Kidney (tissue), 14 donors: ENCODE measurements around the gene PCNA. TPM values are rescaled to one million over a fixed set of nuclear protein-coding genes. Genes with fewer than 3 reads are reported as not detected.

Source experiments
- DNase-seq, 5 donors: peaks; one replicate each; pipeline ENCODE4 v3.0.0-alpha.2; 2013 to 2020
- FAIRE-seq: peaks from 2 replicates; lab custom pipeline; 2012; peaks lifted over from hg19 to GRCh38; lab: Jason Lieb, UNC
- H3K27ac ChIP-seq, 2 donors: one replicate each; pipeline ENCODE4 v1.7.0; 2013; ENCODE audit warnings: low read depth in 2 of 2, low read length in 2 of 2, inconsistent platforms in 1 of 2
- H3K27me3 ChIP-seq: one replicate; pipeline ENCODE4 v1.7.1; 2013; ENCODE audit warnings: low read length, inconsistent platforms; ENCODE audit not compliant: control insufficient read depth, insufficient read depth
- H3K36me3 ChIP-seq, 3 donors: one replicate each; pipeline versions ENCODE4 v1.7.0 to v1.7.1; 2013; ENCODE audit warnings: low read length in 3 of 3, control low read depth in 1 of 3, inconsistent platforms in 1 of 3; ENCODE audit not compliant: insufficient read depth in 3 of 3, control insufficient read depth in 2 of 3
- H3K4me1 ChIP-seq, 3 donors: one replicate each; pipeline versions ENCODE4 v1.7.0 to v1.7.1; 2013; ENCODE audit warnings: low read length in 3 of 3, inconsistent platforms in 1 of 3, low read depth in 1 of 3; ENCODE audit not compliant: control insufficient read depth in 2 of 3, insufficient read depth in 2 of 3
- H3K4me3 ChIP-seq, 3 donors: one replicate each; pipeline versions ENCODE4 v1.7.0 to v1.8.1; 2013; ENCODE audit warnings: low read length in 3 of 3, control low read depth in 1 of 3, inconsistent platforms in 1 of 3
- H3K9ac ChIP-seq, 3 donors: one replicate each; pipeline versions ENCODE4 v1.7.0 to v1.7.1; 2013; ENCODE audit warnings: low read length in 3 of 3, control low read depth in 1 of 3, inconsistent platforms in 1 of 3
- H3K9me3 ChIP-seq, 3 donors: one replicate each; pipeline versions ENCODE4 v1.7.0 to v1.7.1; 2013; ENCODE audit warnings: low read length in 3 of 3, control low read depth in 1 of 3, inconsistent platforms in 1 of 3; ENCODE audit not compliant: control insufficient read depth in 2 of 3, insufficient read depth in 1 of 3
- CTCF ChIP-seq: IDR thresholded peaks from 3 replicates; pipeline ENCODE4 v1.5.1; 2012; ENCODE audit warnings: mild to moderate bottlenecking, moderate library complexity, borderline replicate concordance; ENCODE audit not compliant: insufficient read depth; ENCODE audit errors: extremely low read depth
- intact Hi-C: fragments of 100-400 bp; cut with DNase I; formaldehyde crosslinking; loops from one replicate; pipeline ENCODE4 v1.11.1; 2022
- polyA plus RNA-seq: library from polyadenylated mRNA; stranded (reverse); fragments of 350-450 nt; fragmentation: Illumina TruSeq; extraction: RNeasy Lipid Tissue Mini Kit (QIAGEN cat#74804); gene quantifications from one replicate; pipeline ENCODE4 v1.2.3, GENCODE V29; 2014; ENCODE audit warnings: low read depth, low replicate concordance; ENCODE audit not compliant: insufficient read depth
- total RNA-seq: library from RNA; stranded (reverse); fragmentation: NEBNext Ultra II Directional; extraction: Animal tissue kit (Norgen Biotek cat#: 25700); gene quantifications from one replicate; pipeline ENCODE4 v1.2.1, GENCODE V29; 2021
- donor health status: control.
- donor health status: control.
- donor health status: control.
- donor health status: control.
- donor health status: control.
- donor health status: DM: yes; HTN: yes; CAD: no.
- donor health status: Normal renal cell carcinoma (clear cell type).

Gene PCNA
- total and polyA plus RNA-seq, 2 donors from 2014 or later, result 46.4 to 48.2 TPM

- no peak for FAIRE-seq
- Histone ChIP-seq H3K27me3 (no peaks in the 10 kb centered on the region), H3K4me1 (no peaks in the 10 kb centered on the region), H3K4me3 (no peak overlapping the region), H3K27ac (no peak overlapping the region), H3K36me3 (no peaks in the 10 kb centered on the region), H3K9ac (no peak overlapping the region), H3K9me3 (no peaks in the 10 kb centered on the region)
- no peak for DNase-seq
- intact Hi-C loops, result no loop called here
- TF ChIP-seq CTCF, result no peak
These were observed 49.7 kb downstream of the PCNA start for GRCh38 chr20:5070081-5070480.

GRCh38 chr20:5069141-5069806 lies 50.5 kb downstream of the PCNA start:
- Histone ChIP-seq H3K9me3 (no peaks in the 10 kb centered on the region), H3K4me1 (no peaks in the 10 kb centered on the region), H3K27ac (no peak overlapping the region), H3K36me3 (no peaks in the 10 kb centered on the region), H3K4me3 (no peak overlapping the region), H3K9ac (no peak overlapping the region), H3K27me3 (no peaks in the 10 kb centered on the region)
- intact Hi-C loops, result no loop called here
- DNase-seq (no peak), FAIRE-seq (no peak)
- no peak for TF ChIP-seq CTCF

- intact Hi-C loops, result no loop called here
- TF ChIP-seq CTCF, result no peak
- no peaks in the 10 kb centered on the region for H3K4me1 ChIP-seq
- DNase-seq, result no peak
- H3K27me3 ChIP-seq, result no peaks in the 10 kb centered on the region
- H3K27ac ChIP-seq, result no peak overlapping the region
- no peak for FAIRE-seq
- H3K4me3 ChIP-seq, result no peak overlapping the region
- H3K36me3 ChIP-seq, result no peaks in the 10 kb centered on the region
- no peak overlapping the region for H3K9ac ChIP-seq
- H3K9me3 ChIP-seq, result no peaks in the 10 kb centered on the region
These were observed 51.7 kb downstream of the PCNA start for GRCh38 chr20:5067877-5068645.
